Activated B cell treated with CpG ODN at 0.5 μM for 24 hours (primary cell): ENCODE measurements around the gene FAM234A. TPM values are rescaled to one million over a fixed set of nuclear protein-coding genes. Genes with fewer than 3 reads are reported as not detected.

ENCODE experiments used
- ATAC-seq: fragments of 200-7000 bp; cut with Tn5 transposase; one replicate; pipeline ENCODE4 v1.10.0; 2021; ENCODE audit warnings: low read depth, mild to moderate bottlenecking, moderate library complexity
- CTCF ChIA-PET: fragments of 350-600 bp; sonication (Branson Sonifier 250); formaldehyde crosslinking; loops from one replicate; lab custom pipeline; 2021; ENCODE audit warnings: antibody characterized with exemption; lab: Charles Lee
- POLR2A ChIA-PET: fragments of 350-600 bp; sonication (Branson Sonifier 250); formaldehyde crosslinking; loops from one replicate; lab custom pipeline; 2021; ENCODE audit warnings: antibody characterized with exemption; lab: Charles Lee
- DNase-seq: peaks from one replicate; pipeline ENCODE4 v3.0.0; 2022
- H3K27ac Mint-ChIP-seq: one replicate; pipeline ENCODE4 v1.8.0; 2020; ENCODE audit warnings: mixed read lengths
- H3K27me3 Mint-ChIP-seq: one replicate; pipeline ENCODE4 v1.8.0; 2021; ENCODE audit warnings: mixed read lengths
- H3K36me3 Mint-ChIP-seq: one replicate; pipeline ENCODE4 v1.8.0; 2021; ENCODE audit warnings: low read depth, mixed read lengths
- H3K4me1 Mint-ChIP-seq: one replicate; pipeline ENCODE4 v1.8.0; 2021; ENCODE audit warnings: mixed read lengths
- H3K4me3 Mint-ChIP-seq: one replicate; pipeline ENCODE4 v1.8.0; 2020; ENCODE audit warnings: mild to moderate bottlenecking, mixed read lengths
- H3K9me3 Mint-ChIP-seq: one replicate; pipeline ENCODE4 v1.8.0; 2020; ENCODE audit warnings: mixed read lengths
- CTCF ChIP-seq: fragments of 200-600 bp; IDR thresholded peaks from one replicate; pipeline ENCODE4 v1.8.0; 2022; ENCODE audit warnings: antibody characterized with exemption, mild to moderate bottlenecking
- intact Hi-C: fragments of 100-400 bp; cut with micrococcal nuclease; formaldehyde crosslinking; loops from one replicate; pipeline ENCODE4 v1.15.1; 2024
- total RNA-seq: library from RNA; stranded (reverse); gene quantifications from 2 replicates; pipeline ENCODE4 v1.2.3, GENCODE V29; 2022

FAM234A gene
- total RNA-seq, 1 donor from 2014 or later: 49.6 TPM

GRCh38 chr16:314351-314750 is 79.7 kb downstream of the FAM234A start:
- Mint-ChIP-seq H3K27me3 (no peaks in the 10 kb centered on the region), H3K4me3 (no peak overlapping the region), H3K9me3 (no peaks in the 10 kb centered on the region), H3K27ac (no peak overlapping the region), H3K36me3 (peaks cover 61% of the 10 kb centered on the region), H3K4me1 (peaks cover 10% of the 10 kb centered on the region)
- no peak for TF ChIP-seq CTCF
- intact Hi-C loops: no loop called here
- DNase-seq (no peak), ATAC-seq (no peak)
- POLR2A ChIA-PET: no interaction called here
- CTCF ChIA-PET: no interaction called here

DNA sequence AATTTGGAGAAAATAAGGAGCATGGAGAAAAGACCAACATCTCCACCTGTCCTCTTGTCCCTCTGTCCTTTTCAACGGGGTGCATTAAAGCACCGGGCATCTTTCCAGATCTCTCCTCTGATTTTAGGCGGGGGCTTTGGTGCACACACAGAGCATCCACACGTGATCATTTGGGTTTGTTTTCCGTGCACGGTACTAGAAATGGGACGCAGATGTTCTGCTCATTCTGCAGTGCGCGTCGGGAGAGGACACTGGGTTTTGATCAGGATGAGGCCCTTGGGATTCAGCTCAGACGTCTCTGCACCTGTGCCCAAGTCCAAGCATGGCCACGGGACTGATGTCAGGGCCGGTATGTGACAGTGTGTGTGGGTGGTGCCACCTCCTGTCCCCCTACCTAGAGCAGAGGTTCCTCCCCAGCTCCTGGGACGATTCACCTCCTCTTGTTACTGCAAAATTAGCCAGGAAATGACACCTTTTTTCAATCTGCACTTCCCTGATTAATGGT is 80.2 kb downstream of the FAM234A start:
- Mint-ChIP-seq H3K27me3 (no peaks in the 10 kb centered on the region), H3K4me1 (peaks cover 11% of the 10 kb centered on the region), H3K4me3 (no peak overlapping the region), H3K27ac (no peak overlapping the region), H3K9me3 (no peaks in the 10 kb centered on the region), H3K36me3 (peaks cover 61% of the 10 kb centered on the region)
- no peak for DNase-seq
- ATAC-seq: no peak
- ChIA-PET POLR2A (no interaction called here), CTCF (no interaction called here)
- TF ChIP-seq CTCF: no peak
- intact Hi-C loops: no loop called here

Other genes starting within 250 kb of the FAM234A start
- gene POLR3K, start 181.2 kb upstream of the FAM234A start, total RNA-seq: 26.5 and 30.6 TPM in 2 replicates
- gene SNRNP25, start 181.0 kb upstream of the FAM234A start, total RNA-seq: 34.9 and 36.6 TPM in 2 replicates
- 0.67 and 1.3 TPM in 2 replicates for gene RHBDF1, start 162.2 kb upstream of the FAM234A start, total RNA-seq
- gene MPG, start 156.6 kb upstream of the FAM234A start, total RNA-seq: 51.7 and 53.6 TPM in 2 replicates
- 40.4 and 42.5 TPM in 2 replicates for gene NPRL3, start 96.1 kb upstream of the FAM234A start, total RNA-seq
- not detected in 2 replicates for gene HBZ, start 82.2 kb upstream of the FAM234A start, total RNA-seq
- not detected in 2 replicates for gene HBM, start 68.8 kb upstream of the FAM234A start, total RNA-seq
- 90.7 and 104 TPM in 2 replicates for gene HBA2, start 61.9 kb upstream of the FAM234A start, total RNA-seq
- gene HBA1, start 58.1 kb upstream of the FAM234A start, total RNA-seq: 109 and 111 TPM in 2 replicates
- not detected in 2 replicates for gene HBQ1, start 54.4 kb upstream of the FAM234A start, total RNA-seq
- 85.0 and 100 TPM in 2 replicates for gene LUC7L, start 5.4 kb upstream of the FAM234A start, total RNA-seq
- gene RGS11, start 41.1 kb downstream of the FAM234A start, total RNA-seq: not detected in 2 replicates
- gene ARHGDIG, start 45.8 kb downstream of the FAM234A start, total RNA-seq: not detected in 2 replicates
- not detected in 2 replicates for gene PDIA2, start 48.3 kb downstream of the FAM234A start, total RNA-seq
- 27.9 and 30.6 TPM in 2 replicates for gene AXIN1, start 117.9 kb downstream of the FAM234A start, total RNA-seq
- 82.4 and 87.3 TPM in 2 replicates for gene MRPL28, start 135.7 kb downstream of the FAM234A start, total RNA-seq
- 38.4 and 44.5 TPM in 2 replicates for gene PGAP6, start 147.2 kb downstream of the FAM234A start, total RNA-seq
- 29.9 and 32.9 TPM in 2 replicates for gene NME4, start 162.4 kb downstream of the FAM234A start, total RNA-seq
- 4.4 and 6.7 TPM in 2 replicates for gene DECR2, start 167.1 kb downstream of the FAM234A start, total RNA-seq
- 32.2 and 35.4 TPM in 2 replicates for gene RAB11FIP3, start 190.8 kb downstream of the FAM234A start, total RNA-seq